Fibroblast of villous mesenchyme (primary cell): Measurements from ENCODE around the gene CENPE. TPM values are rescaled to one million over a fixed set of nuclear protein-coding genes. Genes with fewer than 3 reads are reported as not detected.

Experiments
- DNase-seq: peaks from one replicate; pipeline ENCODE4 v3.0.0-alpha.2; 2010; ENCODE audit warnings: low read depth
- H3K4me3 ChIP-seq: 2 replicates; pipeline ENCODE4 v1.5.1; 2011; ENCODE audit warnings: low read depth, mild to moderate bottlenecking, low read length
- CTCF ChIP-seq: IDR thresholded peaks from 2 replicates; pipeline ENCODE4 v1.5.1; 2012; ENCODE audit warnings: low read depth, mild to moderate bottlenecking, low read length; ENCODE audit not compliant: insufficient read depth
- total RNA-seq: library from RNA; depleted of rRNA; stranded (reverse); fragments of >200 nt; gene quantifications from 2 replicates; pipeline ENCODE4 v1.2.3, GENCODE V29; 2012

CENPE gene
- total RNA-seq, 1 donor, result 19.9 TPM

DNA sequence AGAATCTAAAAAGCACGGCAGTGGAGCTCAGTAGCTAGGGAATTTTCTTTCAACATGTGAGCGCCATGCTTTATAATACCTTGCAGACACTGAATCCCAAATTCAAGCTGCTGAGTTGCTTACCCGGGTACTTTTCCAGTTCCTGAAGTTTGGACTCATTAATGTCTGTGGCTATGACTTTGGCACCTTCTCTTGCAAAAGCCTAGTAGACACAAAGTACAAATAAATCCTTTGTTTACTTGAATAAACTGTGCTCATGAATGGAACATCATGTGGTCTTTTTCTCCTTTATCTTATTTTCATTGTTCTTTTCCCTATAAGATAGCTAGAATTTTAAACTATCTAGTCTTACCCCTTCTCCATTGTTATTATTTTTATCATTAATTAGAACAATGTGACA, 103.1 kb downstream of the CENPE start:
- no peak for DNase-seq
- no peak overlapping the region for H3K4me3 ChIP-seq
- no peak for TF ChIP-seq CTCF

DNA sequence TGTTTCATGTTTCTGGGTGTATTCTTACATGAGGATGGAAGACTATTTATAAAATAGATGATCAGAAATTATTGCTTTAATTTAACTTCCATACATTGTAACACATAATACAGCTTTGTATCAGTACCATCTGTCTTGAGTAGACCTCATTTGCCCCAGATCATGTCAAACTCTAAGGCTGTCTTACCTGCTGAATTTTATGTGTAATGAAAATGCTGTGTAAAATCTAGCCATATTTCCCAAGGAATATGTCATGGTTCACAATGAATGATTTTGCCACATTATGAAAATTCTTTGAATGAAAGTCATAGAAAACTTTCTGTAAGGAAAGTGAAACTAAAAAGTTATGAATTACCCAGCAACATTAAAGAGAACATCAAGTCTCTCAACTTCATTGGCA, 105.9 kb downstream of the CENPE start:
- H3K4me3 ChIP-seq, result no peak overlapping the region
- no peak for TF ChIP-seq CTCF
- DNase-seq, result no peak

GRCh38 chr4:103091601-103092223, 106.4 kb downstream of the CENPE start:
- peak; percentile 61 for TF ChIP-seq CTCF
- no peak overlapping the region for H3K4me3 ChIP-seq
- peak; percentile 75 for DNase-seq

- DNase-seq, result no peak
- no peak overlapping the region for H3K4me3 ChIP-seq
- no peak for TF ChIP-seq CTCF
Observed at GRCh38 chr4:103089481-103089880, 108.7 kb downstream of the CENPE start.

- DNase-seq, result no peak
- no peak overlapping the region for H3K4me3 ChIP-seq
- TF ChIP-seq CTCF, result no peak
Observed at GRCh38 chr4:103086551-103086950, 111.6 kb downstream of the CENPE start.

DNA sequence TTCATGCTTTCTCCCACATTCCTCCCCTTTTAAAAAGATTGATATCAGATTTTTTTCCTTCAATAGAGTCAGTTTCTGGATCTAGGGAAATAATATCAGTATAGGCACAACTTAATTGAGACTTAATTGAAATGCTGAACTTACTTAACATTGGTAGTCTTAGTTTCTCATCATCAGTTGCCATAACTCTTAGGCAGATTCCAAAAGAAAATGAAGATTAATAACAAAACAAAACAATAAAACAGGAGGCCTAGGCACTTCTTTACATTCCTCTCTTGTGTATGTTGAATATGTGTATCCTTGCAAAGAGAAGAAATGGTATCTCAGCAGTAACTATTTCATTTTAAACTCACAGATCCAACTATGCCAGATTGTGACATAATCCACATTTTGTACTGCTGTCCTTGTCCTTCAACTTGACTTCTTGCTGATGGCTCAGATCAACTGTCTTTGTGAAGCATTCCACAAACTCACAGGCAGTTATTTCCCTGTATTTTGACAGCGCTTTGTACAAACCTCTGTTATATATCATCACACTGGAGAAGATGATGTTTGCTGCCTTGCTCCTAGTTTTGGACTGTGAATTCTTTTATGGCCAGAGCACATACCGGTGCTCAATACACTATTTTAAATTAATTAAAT, 112.5 kb downstream of the CENPE start:
- no peak for DNase-seq
- TF ChIP-seq CTCF, result no peak
- no peak overlapping the region for H3K4me3 ChIP-seq

- no peak overlapping the region for H3K4me3 ChIP-seq
- DNase-seq, result no peak
- TF ChIP-seq CTCF, result no peak
Observed at GRCh38 chr4:103079621-103080020, 118.5 kb downstream of the CENPE start.
